Type B pancreatic cell (in vitro differentiated cells): ENCODE results near the gene BAG5. TPM values are rescaled to one million over a fixed set of nuclear protein-coding genes. Genes with fewer than 3 reads are reported as not detected.
"Not testable (repeated sequence)": the region's sequence is repeated elsewhere in the genome, so short reads cannot be mapped to it uniquely, and the experiment has no call there.

Source experiments
- DNase-seq: peaks from one replicate; pipeline ENCODE4 v3.0.0; 2021; ENCODE audit warnings: mixed read lengths; ENCODE audit not compliant: unreplicated experiment; ENCODE audit errors: extremely low spot score
- H3K27ac Mint-ChIP-seq: 2 replicates; pipeline ENCODE4 v1.8.0; 2021; ENCODE audit warnings: mild to moderate bottlenecking, mixed read lengths
- H3K27me3 Mint-ChIP-seq: 2 replicates; pipeline ENCODE4 v1.8.0; 2021; ENCODE audit warnings: mixed read lengths
- H3K36me3 Mint-ChIP-seq: 2 replicates; pipeline ENCODE4 v1.8.0; 2021; ENCODE audit warnings: mixed read lengths
- H3K4me1 Mint-ChIP-seq: one replicate; pipeline ENCODE4 v1.8.0; 2021; ENCODE audit warnings: mixed read lengths; ENCODE audit not compliant: unreplicated experiment
- H3K4me3 Mint-ChIP-seq: 2 replicates; pipeline ENCODE4 v1.8.0; 2021; ENCODE audit warnings: mild to moderate bottlenecking, mixed read lengths
- H3K9me3 Mint-ChIP-seq: 2 replicates; pipeline ENCODE4 v1.8.0; 2021; ENCODE audit warnings: mixed read lengths
- total RNA-seq: library from RNA; stranded (reverse); gene quantifications from 2 replicates; pipeline ENCODE4 v1.2.1, GENCODE V29; 2021; ENCODE audit warnings: low replicate concordance
- TF ChIP-seq, protein P1 (sequence below): fragments of 200-600 bp; sonication (generic); conservative IDR thresholded peaks from 2 replicates; pipeline ENCODE4 v1.5.0; 2021; ENCODE audit warnings: antibody characterized with exemption, mild to moderate bottlenecking

BAG5 gene
- total RNA-seq, 1 donor from 2014 or later: 23.3 TPM

- Mint-ChIP-seq H3K27ac (peak overlapping the region; percentile 96), H3K27me3 (peaks cover 9% of the 10 kb centered on the region), H3K4me3 (peak overlapping the region; percentile 97), H3K4me1 (peaks cover 23% of the 10 kb centered on the region), H3K36me3 (no peaks in the 10 kb centered on the region), H3K9me3 (no peaks in the 10 kb centered on the region)
- TF ChIP-seq, protein P1, sequence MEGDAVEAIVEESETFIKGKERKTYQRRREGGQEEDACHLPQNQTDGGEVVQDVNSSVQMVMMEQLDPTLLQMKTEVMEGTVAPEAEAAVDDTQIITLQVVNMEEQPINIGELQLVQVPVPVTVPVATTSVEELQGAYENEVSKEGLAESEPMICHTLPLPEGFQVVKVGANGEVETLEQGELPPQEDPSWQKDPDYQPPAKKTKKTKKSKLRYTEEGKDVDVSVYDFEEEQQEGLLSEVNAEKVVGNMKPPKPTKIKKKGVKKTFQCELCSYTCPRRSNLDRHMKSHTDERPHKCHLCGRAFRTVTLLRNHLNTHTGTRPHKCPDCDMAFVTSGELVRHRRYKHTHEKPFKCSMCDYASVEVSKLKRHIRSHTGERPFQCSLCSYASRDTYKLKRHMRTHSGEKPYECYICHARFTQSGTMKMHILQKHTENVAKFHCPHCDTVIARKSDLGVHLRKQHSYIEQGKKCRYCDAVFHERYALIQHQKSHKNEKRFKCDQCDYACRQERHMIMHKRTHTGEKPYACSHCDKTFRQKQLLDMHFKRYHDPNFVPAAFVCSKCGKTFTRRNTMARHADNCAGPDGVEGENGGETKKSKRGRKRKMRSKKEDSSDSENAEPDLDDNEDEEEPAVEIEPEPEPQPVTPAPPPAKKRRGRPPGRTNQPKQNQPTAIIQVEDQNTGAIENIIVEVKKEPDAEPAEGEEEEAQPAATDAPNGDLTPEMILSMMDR: no peak
- no peak for DNase-seq
Measured at GRCh38 chr14:103528146-103528586, 34.3 kb downstream of the BAG5 start.

DNA sequence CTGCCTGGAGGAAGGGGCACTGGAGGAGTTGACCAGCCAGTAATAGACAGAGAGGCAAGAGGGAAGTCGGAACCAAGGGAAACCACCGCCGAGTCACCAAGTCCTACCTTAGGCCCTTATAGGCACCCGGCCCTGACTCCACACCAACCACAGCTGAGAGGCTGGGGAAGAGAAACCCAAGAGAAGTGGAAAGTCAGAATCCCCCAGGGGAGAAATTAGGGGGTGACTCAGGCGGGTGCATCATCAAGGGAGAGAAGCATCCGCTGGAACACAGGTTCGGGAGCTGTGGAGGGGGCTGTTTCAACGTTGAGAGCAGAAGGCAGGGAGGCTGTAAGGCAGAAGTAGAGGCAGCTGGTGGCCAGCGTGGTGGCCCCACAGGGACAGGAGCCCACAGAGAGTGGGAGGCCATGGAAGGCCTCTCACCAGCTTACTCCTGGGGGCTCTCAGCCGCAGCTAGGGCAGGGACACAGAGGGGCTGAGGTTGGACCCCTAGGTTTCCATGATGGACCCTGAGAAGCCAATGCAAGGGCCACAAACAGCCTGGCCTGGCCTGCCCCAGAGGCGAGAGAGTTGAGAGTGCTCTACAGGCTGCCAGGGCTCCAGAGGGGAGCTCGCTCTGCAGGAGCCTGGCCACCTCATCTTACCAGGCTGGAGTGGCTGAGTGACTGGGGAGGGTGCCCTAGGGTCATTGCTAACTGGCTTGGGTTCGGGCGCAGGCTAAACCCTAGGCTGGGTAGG lies 34.9 kb downstream of the BAG5 start:
- Mint-ChIP-seq H3K27ac (peak overlapping the region; percentile 96), H3K4me1 (peaks cover 23% of the 10 kb centered on the region), H3K4me3 (peak overlapping the region; percentile 97), H3K36me3 (no peaks in the 10 kb centered on the region), H3K27me3 (peaks cover 9% of the 10 kb centered on the region), H3K9me3 (no peaks in the 10 kb centered on the region)
- TF ChIP-seq, protein P1: no peak
- no peak for DNase-seq

DNA sequence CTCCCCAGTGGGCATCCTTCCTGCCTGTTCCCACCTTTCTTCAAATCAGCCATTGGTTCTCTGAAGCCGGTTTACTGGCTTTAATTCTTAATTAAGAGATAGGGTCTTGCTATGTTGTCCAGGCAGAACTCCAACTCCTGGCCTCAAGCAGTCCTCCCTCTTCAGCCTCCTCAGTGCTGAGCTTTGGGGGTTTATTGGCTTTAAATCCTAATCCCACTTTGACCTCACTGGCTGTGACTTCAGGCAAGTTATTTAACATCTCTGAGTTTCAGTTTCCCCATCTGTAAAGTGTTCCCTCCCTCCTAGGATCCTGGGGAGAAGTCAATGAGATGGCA lies 35.6 kb downstream of the BAG5 start:
- DNase-seq: no peak
- Mint-ChIP-seq H3K27me3 (peaks cover 9% of the 10 kb centered on the region), H3K27ac (peak overlapping the region; percentile 79), H3K4me3 (peak overlapping the region; percentile 76), H3K9me3 (no peaks in the 10 kb centered on the region), H3K36me3 (no peaks in the 10 kb centered on the region), H3K4me1 (peaks cover 23% of the 10 kb centered on the region)
- TF ChIP-seq, protein P1: no peak

- Mint-ChIP-seq H3K27me3 (peaks cover 9% of the 10 kb centered on the region), H3K27ac (no peak overlapping the region), H3K9me3 (no peaks in the 10 kb centered on the region), H3K4me3 (peak overlapping the region; percentile 70), H3K36me3 (no peaks in the 10 kb centered on the region), H3K4me1 (peaks cover 23% of the 10 kb centered on the region)
- DNase-seq: no peak
- TF ChIP-seq, protein P1: no peak
Measured at GRCh38 chr14:103526247-103526913, 36.1 kb downstream of the BAG5 start.

GRCh38 chr14:103525430-103526246 lies 36.8 kb downstream of the BAG5 start:
- peaks cover 23% of the 10 kb centered on the region for H3K4me1 Mint-ChIP-seq
- peak overlapping the region; percentile 70 for H3K4me3 Mint-ChIP-seq
- DNase-seq, H3K9me3 Mint-ChIP-seq, H3K27me3 Mint-ChIP-seq, H3K36me3 Mint-ChIP-seq: not testable (repeated sequence)
- peak overlapping the region; percentile 83 for H3K27ac Mint-ChIP-seq
